Thoracic aorta (tissue), 2 donors: ENCODE results near the gene BAG5. TPM values are rescaled to one million over a fixed set of nuclear protein-coding genes. Genes with fewer than 3 reads are reported as not detected.

ENCODE experiments used
- ATAC-seq: fragments of 150-250 bp; one replicate; pipeline ENCODE4 v1.8.0; 2017; ENCODE audit warnings: low read depth; ENCODE audit not compliant: insufficient number of reproducible peaks, low FRiP score
- DNase-seq: peaks from one replicate; pipeline ENCODE4 v3.0.0-alpha.2; 2020; ENCODE audit warnings: low spot score
- H3K27ac ChIP-seq, 2 donors: fragments of 200-600 bp; sonication (generic); 1 replicate in 1 of 2; 2 replicates in 1 of 2; pipeline ENCODE4 v1.5.1; 2016; ENCODE audit warnings: mild to moderate bottlenecking in 2 of 2, moderate library complexity in 2 of 2
- H3K27me3 ChIP-seq: fragments of 200-600 bp; sonication (generic); replicated peaks from 2 replicates; pipeline ENCODE4 v1.6.0; 2016; ENCODE audit warnings: mild to moderate bottlenecking; ENCODE audit not compliant: insufficient read depth
- H3K36me3 ChIP-seq: fragments of 200-600 bp; sonication (generic); one replicate; pipeline ENCODE4 v1.5.1; 2016
- H3K4me1 ChIP-seq, 2 donors: fragments of 200-600 bp; sonication (generic); 1 replicate in 1 of 2; 2 replicates in 1 of 2; pipeline versions ENCODE4 v1.5.1 to v1.6.0; 2016; ENCODE audit warnings: low read depth in 2 of 2, mild to moderate bottlenecking in 1 of 2; ENCODE audit not compliant: control insufficient read depth in 1 of 2
- H3K4me3 ChIP-seq: fragments of 200-600 bp; sonication (generic); 2 replicates; pipeline ENCODE4 v1.5.1; 2016; ENCODE audit warnings: mild to moderate bottlenecking
- H3K9me3 ChIP-seq: fragments of 200-600 bp; sonication (generic); 2 replicates; pipeline ENCODE4 v1.5.1; 2016
- CTCF ChIP-seq: fragments of 200-600 bp; sonication (generic); IDR thresholded peaks from one replicate; pipeline ENCODE4 v1.5.1; 2019; ENCODE audit warnings: antibody characterized with exemption
- total RNA-seq, 2 donors: library from RNA; depleted of rRNA; stranded (reverse); fragments of >200 nt; gene quantifications; one replicate each; pipeline versions ENCODE4 v1.1.0 to v1.2.3, GENCODE V29; 2016

Gene BAG5
- total RNA-seq, 2 donors from 2014 or later: 21.0 to 34.9 TPM

GRCh38 chr14:103535891-103536565 lies 26.4 kb downstream of the BAG5 start:
- no peak for TF ChIP-seq CTCF

DNA sequence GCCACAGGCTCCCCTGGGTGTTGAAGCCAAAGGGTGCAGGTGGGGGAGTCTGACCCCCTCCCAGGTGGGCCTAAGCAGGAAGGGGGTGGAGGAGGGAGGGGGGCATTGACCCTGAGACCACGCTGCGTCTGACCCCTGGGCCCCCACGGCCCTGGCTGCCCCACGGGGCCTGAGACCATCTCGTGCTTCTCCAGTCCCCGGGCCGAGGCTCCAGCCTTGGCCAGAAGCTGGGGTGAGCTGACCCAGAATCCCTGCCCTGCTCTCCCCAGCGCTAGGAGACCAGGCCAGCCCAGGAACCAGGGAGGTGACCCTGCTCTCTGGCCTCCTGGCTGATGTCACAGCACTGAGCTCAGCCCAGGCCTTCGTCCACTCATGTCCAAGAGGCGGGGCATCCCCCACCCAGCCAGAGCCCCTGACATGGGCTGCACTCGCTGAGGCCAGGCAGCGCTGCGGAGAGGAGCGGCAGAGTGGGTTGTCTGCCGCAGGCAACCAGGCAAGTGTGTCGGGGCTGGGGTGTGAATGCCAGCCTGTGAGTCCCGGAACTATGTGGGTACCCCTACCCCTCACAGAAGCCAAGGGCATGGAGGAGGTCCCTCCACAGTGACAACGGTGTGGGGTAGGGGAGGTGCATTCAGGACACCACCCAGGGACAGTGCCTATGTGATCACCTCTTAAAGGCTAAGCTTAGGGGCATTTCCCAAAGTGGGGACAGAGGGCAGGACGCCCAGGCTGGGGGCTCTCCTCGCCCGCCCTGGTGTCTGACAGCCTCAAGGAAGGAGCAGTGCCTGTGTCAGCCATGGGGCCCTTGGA lies 27.2 kb downstream of the BAG5 start:
- Histone ChIP-seq H3K36me3 (peaks cover 3% of the 10 kb centered on the region), H3K4me1 (peaks cover 18 to 55% of the 10 kb centered on the region in 2 donors), H3K4me3 (no peak overlapping the region), H3K27ac (peak overlapping the region in 1 of 2 donors; percentile 34), H3K9me3 (no peaks in the 10 kb centered on the region), H3K27me3 (no peaks in the 10 kb centered on the region)
- ATAC-seq (no peak), DNase-seq (no peak)
- TF ChIP-seq CTCF: no peak

More at GRCh38 chr14:103535891-103536565, 26.4 kb downstream of the BAG5 start:
- Histone ChIP-seq H3K27ac (no peak overlapping the region), H3K27me3 (no peaks in the 10 kb centered on the region), H3K4me1 (peaks cover 23 to 55% of the 10 kb centered on the region in 2 donors), H3K4me3 (no peak overlapping the region), H3K9me3 (no peaks in the 10 kb centered on the region), H3K36me3 (peaks cover 3% of the 10 kb centered on the region)
- DNase-seq: no peak
- ATAC-seq: no peak

DNA sequence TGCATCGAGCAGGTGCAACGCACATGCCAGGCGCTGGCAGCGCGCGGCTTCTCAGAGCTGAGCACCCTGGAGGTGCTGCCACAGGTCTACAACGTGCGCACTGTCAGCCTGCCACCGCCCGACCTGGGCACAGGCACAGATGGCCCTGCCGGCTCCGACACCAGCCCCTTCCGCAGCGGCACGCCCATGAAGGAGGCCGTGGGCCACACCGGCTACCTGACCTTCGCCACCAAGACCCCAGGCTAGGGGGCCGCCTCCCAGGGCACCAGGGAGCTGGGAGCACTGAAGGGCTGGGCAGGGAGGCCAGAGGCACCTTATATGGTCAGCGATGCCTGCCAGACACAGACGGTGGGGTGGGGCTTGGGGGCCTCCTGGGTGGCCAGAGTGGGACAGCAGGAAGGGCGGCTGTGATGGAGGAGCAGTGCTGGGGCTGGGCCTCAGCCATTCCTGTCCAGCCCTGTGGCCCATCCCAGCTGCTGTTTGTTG lies 27.8 kb downstream of the BAG5 start:
- peaks cover 3% of the 10 kb centered on the region for H3K36me3 ChIP-seq
- TF ChIP-seq CTCF: no peak
- no peaks in the 10 kb centered on the region for H3K27me3 ChIP-seq
- DNase-seq (no peak), ATAC-seq (no peak)
- H3K27ac ChIP-seq: peak overlapping the region in 1 of 2 donors; percentile 34
- H3K4me1 ChIP-seq: peaks cover 21 to 57% of the 10 kb centered on the region in 2 donors
- H3K4me3 ChIP-seq: no peak overlapping the region
- H3K9me3 ChIP-seq: no peaks in the 10 kb centered on the region

DNA sequence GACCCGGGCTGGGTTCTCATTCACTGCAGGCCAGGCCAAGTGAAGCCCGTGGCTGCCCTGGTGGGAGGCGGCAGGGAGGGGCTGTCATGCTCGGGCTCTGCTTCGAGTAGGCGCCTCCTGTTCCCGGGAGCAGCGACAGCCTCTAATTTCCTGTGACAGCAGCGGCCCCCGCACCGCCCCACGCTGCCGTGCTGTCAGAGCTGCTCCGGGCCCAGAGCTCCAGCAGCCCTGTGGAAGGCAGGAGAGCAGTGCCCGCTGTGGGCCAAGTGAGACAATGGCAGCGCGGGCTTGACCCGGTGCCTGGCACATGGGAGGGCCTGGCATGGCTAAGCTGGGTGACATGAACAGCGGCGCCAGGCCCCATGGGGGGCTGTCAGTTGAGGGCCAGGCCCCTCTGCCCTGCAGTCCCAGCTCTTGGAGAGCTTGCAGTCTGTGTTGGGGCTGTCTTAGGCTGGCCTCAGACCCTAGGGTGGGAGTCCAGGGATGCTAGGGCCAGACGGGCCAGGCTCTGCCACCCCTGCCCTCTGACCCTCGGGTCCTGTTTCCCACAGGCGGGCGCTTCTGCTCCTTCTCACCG lies 28.4 kb downstream of the BAG5 start:
- H3K27ac ChIP-seq: peak overlapping the region; percentile 65 to 73
- no peaks in the 10 kb centered on the region for H3K9me3 ChIP-seq
- peaks cover 21 to 55% of the 10 kb centered on the region in 2 donors for H3K4me1 ChIP-seq
- H3K27me3 ChIP-seq: no peaks in the 10 kb centered on the region
- ATAC-seq (no peak), DNase-seq (no peak)
- H3K36me3 ChIP-seq: peaks cover 3% of the 10 kb centered on the region
- H3K4me3 ChIP-seq: no peak overlapping the region
- no peak for TF ChIP-seq CTCF
